ENCODE measurements around the gene B3GALT5. TPM values are rescaled to one million over a fixed set of nuclear protein-coding genes. Genes with fewer than 3 reads are reported as not detected.

The B3GALT5 gene
- total RNA-seq, 1 experiment from 2014 or later: 0.09 TPM

GRCh38 chr21:39630191-39630591 lies 17.5 kb downstream of the B3GALT5 start:
- ChIA-PET POLR2A (ENCODE audit: unreplicated experiment) (no interaction called here), CTCF (no interaction called here)
- Histone ChIP-seq H3K27me3 (ENCODE audit: insufficient read depth, low read depth) (peaks cover 12% of the 10 kb centered on the region; the same call in 1 of the 2 replicates), H3K4me3 (no peak overlapping the region), H4K20me1 (ENCODE audit: insufficient read depth) (no peaks in the 10 kb centered on the region), H2AFZ (no peak overlapping the region), H3K9me3 (ENCODE audit: insufficient read depth, low read depth) (no peaks in the 10 kb centered on the region), H3K4me2 (no peak overlapping the region), H3K4me1 (replicated peaks; ENCODE audit: insufficient read depth) (no peaks in the 10 kb centered on the region), H3K27ac (no peak overlapping the region), H3K36me3 (ENCODE audit: low read depth) (no peaks in the 10 kb centered on the region), H3K79me2 (ENCODE audit: low read depth) (no peaks in the 10 kb centered on the region), H3K9me2 (ENCODE audit: insufficient read depth) (no peaks in the 10 kb centered on the region), H3F3A (ENCODE audit: insufficient read depth, low read depth) (no peaks in the 10 kb centered on the region)
- BruUV-seq (replicated peaks): no TSS peak
- DNase-seq: no peak
- TF ChIP-seq EZH2 (IDR thresholded peaks at IDR 0.05; ENCODE audit: low read depth) (no peak), CTCF (conservative IDR thresholded peaks at IDR 0.05) (no peak)
- intact Hi-C loops (cut with micrococcal nuclease; ENCODE audit: unreplicated experiment): no loop called here

- no peak for DNase-seq
- intact Hi-C loops (cut with micrococcal nuclease; ENCODE audit: unreplicated experiment): no loop called here
- Histone ChIP-seq H4K20me1 (ENCODE audit: insufficient read depth) (no peaks in the 10 kb centered on the region), H3K4me1 (replicated peaks; ENCODE audit: insufficient read depth) (no peaks in the 10 kb centered on the region), H3F3A (ENCODE audit: insufficient read depth, low read depth) (no peaks in the 10 kb centered on the region), H3K9me3 (ENCODE audit: insufficient read depth, low read depth) (no peaks in the 10 kb centered on the region), H2AFZ (no peak overlapping the region), H3K79me2 (ENCODE audit: low read depth) (no peaks in the 10 kb centered on the region), H3K9me2 (ENCODE audit: insufficient read depth) (no peaks in the 10 kb centered on the region), H3K4me2 (no peak overlapping the region), H3K4me3 (no peak overlapping the region), H3K36me3 (ENCODE audit: low read depth) (no peaks in the 10 kb centered on the region), H3K27ac (no peak overlapping the region), H3K27me3 (ENCODE audit: insufficient read depth, low read depth) (peaks cover 14% of the 10 kb centered on the region; the same call in 1 of the 2 replicates)
- ChIA-PET CTCF (no interaction called here), POLR2A (ENCODE audit: unreplicated experiment) (no interaction called here)
- TF ChIP-seq CTCF (conservative IDR thresholded peaks at IDR 0.05): no peak
- TF ChIP-seq EZH2 (IDR thresholded peaks at IDR 0.05; ENCODE audit: low read depth): no peak
- no TSS peak for BruUV-seq (replicated peaks)
Observed at GRCh38 chr21:39630827-39631226, 18.1 kb downstream of the B3GALT5 start.

- Histone ChIP-seq H3K4me1 (replicated peaks; ENCODE audit: insufficient read depth) (no peaks in the 10 kb centered on the region), H3K79me2 (ENCODE audit: low read depth) (no peaks in the 10 kb centered on the region), H3K4me2 (no peak overlapping the region), H3K4me3 (no peak overlapping the region), H3K36me3 (ENCODE audit: low read depth) (no peaks in the 10 kb centered on the region), H3K9me2 (ENCODE audit: insufficient read depth) (no peaks in the 10 kb centered on the region), H3F3A (ENCODE audit: insufficient read depth, low read depth) (no peaks in the 10 kb centered on the region), H2AFZ (no peak overlapping the region), H4K20me1 (ENCODE audit: insufficient read depth) (no peaks in the 10 kb centered on the region), H3K27ac (no peak overlapping the region), H3K9me3 (ENCODE audit: insufficient read depth, low read depth) (no peaks in the 10 kb centered on the region), H3K27me3 (ENCODE audit: insufficient read depth, low read depth) (peaks cover 26% of the 10 kb centered on the region)
- TF ChIP-seq EZH2 (IDR thresholded peaks at IDR 0.05; ENCODE audit: low read depth) (no peak), CTCF (conservative IDR thresholded peaks at IDR 0.05) (no peak)
- DNase-seq: no peak
- POLR2A ChIA-PET (ENCODE audit: unreplicated experiment): no interaction called here
- BruUV-seq (replicated peaks): no TSS peak
- intact Hi-C loops (cut with micrococcal nuclease; ENCODE audit: unreplicated experiment): no loop called here
- CTCF ChIA-PET: no interaction called here
Observed at GRCh38 chr21:39631842-39632562, 19.3 kb downstream of the B3GALT5 start.

Data from PC-9 (cell line).